ES-I3 (cell line): Measurements from ENCODE around the gene TMEM269.

Source experiments
- H3K36me3 ChIP-seq: 2 replicates; pipeline ENCODE4 v1.6.1; 2013; ENCODE audit warnings: mild to moderate bottlenecking, low read length, control low read depth, moderate library complexity; ENCODE audit not compliant: insufficient read depth
- H3K4me1 ChIP-seq: 2 replicates; pipeline ENCODE4 v1.6.1; 2013; ENCODE audit warnings: mild to moderate bottlenecking, control low read depth, low read length; ENCODE audit not compliant: insufficient read depth
- H3K9ac ChIP-seq: 2 replicates; pipeline ENCODE4 v1.6.1; 2013; ENCODE audit warnings: low read depth, mild to moderate bottlenecking, low read length, moderate library complexity
- H3K9me3 ChIP-seq: 2 replicates; pipeline ENCODE4 v1.6.1; 2013; ENCODE audit warnings: mild to moderate bottlenecking, low read length, moderate library complexity; ENCODE audit not compliant: control insufficient read depth, insufficient read depth

The TMEM269 gene

DNA sequence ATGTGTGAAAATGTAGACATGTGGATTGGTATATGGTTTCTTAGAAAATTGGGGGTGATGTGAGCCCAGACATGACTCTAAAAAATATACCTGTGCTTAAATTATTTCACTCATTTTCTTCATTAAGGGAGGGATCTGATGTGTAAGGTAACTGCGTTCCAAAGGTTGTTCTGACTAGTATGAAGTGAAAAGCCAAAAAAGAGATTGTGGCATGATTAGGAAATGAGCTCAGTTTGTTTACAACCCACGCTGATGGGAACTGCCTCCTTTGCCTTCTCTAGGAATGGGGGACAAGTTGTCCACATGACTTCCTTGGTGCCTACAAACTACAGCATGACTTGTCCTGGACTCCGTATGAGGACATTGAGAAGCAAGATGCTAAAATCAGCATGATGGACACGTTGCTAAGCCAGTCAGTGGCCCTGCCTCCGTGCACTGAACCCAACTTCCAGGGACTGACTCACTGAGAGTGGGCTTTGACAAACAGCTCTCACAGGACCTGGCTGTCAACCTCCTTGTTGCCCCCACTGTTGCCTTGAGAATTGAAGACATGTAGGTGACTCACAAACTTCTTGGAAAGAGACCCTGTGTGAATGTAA is 9.8 kb upstream of the TMEM269 start:
- H3K9me3 ChIP-seq, result no peaks in the 10 kb centered on the region
- no peak overlapping the region for H3K9ac ChIP-seq
- H3K4me1 ChIP-seq, result no peaks in the 10 kb centered on the region
- H3K36me3 ChIP-seq, result peaks cover 13% of the 10 kb centered on the region

DNA sequence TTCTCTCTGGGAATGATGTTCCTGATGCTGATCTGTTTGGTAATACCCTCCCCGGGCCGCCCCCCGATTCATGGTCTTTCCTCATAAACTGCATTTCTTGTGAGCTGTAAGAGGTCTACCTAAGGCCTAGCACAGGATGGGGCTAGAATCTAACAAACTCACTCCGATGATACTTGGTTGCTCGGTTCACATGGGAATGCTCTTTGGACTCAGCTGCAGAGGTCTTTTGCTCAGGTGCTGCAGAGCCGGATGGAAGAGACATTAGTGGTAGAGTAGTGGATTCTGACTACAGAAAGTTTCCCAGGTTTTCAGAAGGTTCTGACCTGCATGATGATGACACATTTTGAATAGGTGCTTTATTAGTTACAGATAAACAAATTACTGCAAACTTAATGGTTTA is 8.3 kb upstream of the TMEM269 start:
- Histone ChIP-seq H3K9ac (no peak overlapping the region), H3K36me3 (peaks cover 19% of the 10 kb centered on the region), H3K9me3 (no peaks in the 10 kb centered on the region), H3K4me1 (no peaks in the 10 kb centered on the region)

DNA sequence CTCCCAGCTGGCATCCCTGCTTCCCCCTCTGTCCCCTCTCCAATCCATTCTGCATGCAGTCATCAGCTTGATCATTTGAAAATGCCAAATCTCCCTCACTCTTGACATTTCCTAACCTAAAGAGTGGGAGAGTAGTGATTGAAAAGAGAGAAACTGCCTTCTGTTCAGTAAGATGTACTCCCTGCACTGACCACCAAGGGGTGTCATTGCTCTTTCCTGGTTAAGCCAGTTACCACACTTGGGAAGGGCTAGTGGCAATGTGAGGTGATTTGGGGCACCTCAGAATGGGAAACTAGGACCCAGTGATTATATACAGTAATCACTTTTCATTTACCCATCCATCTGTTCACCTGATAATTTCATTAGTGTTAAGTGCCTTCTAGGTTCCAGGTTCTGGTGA is 6.9 kb upstream of the TMEM269 start:
- no peaks in the 10 kb centered on the region for H3K9me3 ChIP-seq
- H3K9ac ChIP-seq, result no peak overlapping the region

DNA sequence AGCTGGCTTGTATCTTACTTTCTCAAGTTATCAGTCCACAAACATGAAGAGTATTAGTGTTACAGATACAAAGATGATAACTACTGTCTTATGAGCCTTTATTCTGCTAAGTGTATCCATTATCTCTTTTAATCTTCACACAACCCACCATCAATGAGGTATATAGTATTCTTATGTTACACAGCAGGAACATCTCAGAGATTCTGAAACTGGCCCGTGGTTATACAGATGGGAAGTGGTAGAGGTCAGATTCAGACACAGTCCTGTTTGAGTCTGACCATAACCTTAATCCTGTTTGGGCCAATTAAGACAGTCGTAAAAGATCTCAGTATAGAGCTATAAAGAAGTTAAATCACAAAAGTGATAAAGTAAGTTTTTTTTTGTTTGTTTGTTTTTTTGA is 5.1 kb upstream of the TMEM269 start:
- no peak overlapping the region for H3K9ac ChIP-seq
- H3K4me1 ChIP-seq, result no peaks in the 10 kb centered on the region
- no peaks in the 10 kb centered on the region for H3K9me3 ChIP-seq
- H3K36me3 ChIP-seq, result peaks cover 24% of the 10 kb centered on the region

More for the DNA sequence above, 6.9 kb upstream of the TMEM269 start:
- Histone ChIP-seq H3K36me3 (peaks cover 19% of the 10 kb centered on the region), H3K4me1 (no peaks in the 10 kb centered on the region)

DNA sequence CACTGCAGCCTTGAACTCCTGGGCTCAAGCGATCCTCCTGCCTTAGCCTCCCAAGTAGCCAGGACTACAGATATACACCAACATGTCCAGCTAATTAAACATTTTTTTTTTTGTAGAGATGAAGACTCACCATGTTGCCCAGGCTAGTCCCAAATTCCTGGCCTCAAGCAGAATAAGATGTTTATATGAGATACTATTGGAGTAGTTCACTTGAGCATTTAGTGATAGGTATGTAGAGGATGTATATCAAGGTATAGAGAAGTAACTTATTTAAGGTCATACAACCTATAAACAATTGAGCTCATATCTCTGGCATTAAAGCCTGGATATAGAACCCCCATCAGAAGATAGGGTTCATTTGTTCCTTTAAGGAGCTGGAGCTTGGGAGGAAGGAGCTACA is 4.6 kb upstream of the TMEM269 start:
- H3K9me3 ChIP-seq, result no peaks in the 10 kb centered on the region
- no peaks in the 10 kb centered on the region for H3K4me1 ChIP-seq
- peaks cover 24% of the 10 kb centered on the region for H3K36me3 ChIP-seq
- no peak overlapping the region for H3K9ac ChIP-seq

DNA sequence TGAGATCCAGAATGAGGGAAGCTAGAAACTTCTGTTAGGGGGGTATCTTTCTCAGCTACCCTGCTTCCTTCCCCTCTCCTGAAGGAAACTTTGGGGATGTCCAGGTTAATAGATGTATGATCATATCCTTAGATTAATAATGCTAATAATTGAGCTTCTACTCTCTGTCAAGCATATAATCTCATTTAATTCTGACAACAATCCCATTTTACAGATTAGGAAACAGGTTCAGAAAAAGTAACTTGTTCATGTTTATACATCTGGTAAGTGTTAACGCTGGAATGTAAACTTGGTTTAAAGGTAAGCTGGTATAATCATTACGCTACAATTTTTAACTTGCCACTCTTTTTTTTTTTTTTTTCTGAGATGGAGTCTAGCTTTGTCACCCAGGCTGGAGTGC is 1.7 kb upstream of the TMEM269 start:
- Histone ChIP-seq H3K36me3 (peaks cover 19% of the 10 kb centered on the region; the same call in 1 of the 2 replicates), H3K4me1 (no peaks in the 10 kb centered on the region), H3K9me3 (no peaks in the 10 kb centered on the region), H3K9ac (no peak overlapping the region)

DNA sequence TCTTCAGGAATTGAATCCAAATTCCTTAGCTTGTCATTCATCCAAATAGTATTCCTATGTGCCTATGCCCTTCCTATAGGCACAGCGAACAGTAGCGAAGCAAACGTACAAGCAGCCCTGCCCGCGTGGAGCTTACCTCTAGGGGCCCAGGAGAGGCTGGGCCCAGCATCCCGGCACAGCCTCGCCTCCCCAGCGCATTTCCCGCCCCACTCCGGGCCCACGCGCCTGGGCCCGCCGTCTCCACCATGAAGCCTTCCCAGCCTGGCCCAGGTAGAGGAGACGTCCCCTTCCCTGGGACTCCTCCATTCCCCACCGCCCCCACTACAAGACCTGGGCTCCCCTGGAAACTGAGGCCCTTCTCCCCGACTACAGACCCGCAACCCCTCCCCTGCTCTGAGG is 245 bp upstream of the TMEM269 start:
- Histone ChIP-seq H3K9ac (no peak overlapping the region), H3K36me3 (peaks cover 11% of the 10 kb centered on the region; the same call in 1 of the 2 replicates), H3K9me3 (no peaks in the 10 kb centered on the region), H3K4me1 (no peaks in the 10 kb centered on the region)

DNA sequence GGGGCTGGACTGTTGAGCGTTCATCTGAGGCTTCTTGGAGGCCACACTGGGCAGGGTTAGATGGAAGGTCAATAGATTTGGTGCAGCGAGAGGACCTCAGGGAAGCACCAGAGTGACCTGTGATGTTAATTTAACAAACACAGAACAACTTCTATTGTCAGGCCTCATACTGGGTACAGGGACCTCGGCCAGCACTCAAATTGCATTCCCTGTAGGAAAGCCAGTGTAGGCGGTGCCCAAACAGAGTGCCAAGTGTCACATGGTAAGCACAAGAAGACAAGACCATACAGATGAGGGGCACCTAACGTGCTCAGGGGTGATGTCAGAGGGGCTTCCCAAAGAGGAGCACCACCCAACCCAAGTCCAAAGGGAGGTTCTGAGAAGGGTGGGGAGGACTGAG is 1.3 kb downstream of the TMEM269 start:
- Histone ChIP-seq H3K4me1 (no peaks in the 10 kb centered on the region), H3K36me3 (0 out of 2 replicates have a peak, but pooled peaks cover 5% of the 10 kb centered on the region), H3K9me3 (no peaks in the 10 kb centered on the region), H3K9ac (no peak overlapping the region)

DNA sequence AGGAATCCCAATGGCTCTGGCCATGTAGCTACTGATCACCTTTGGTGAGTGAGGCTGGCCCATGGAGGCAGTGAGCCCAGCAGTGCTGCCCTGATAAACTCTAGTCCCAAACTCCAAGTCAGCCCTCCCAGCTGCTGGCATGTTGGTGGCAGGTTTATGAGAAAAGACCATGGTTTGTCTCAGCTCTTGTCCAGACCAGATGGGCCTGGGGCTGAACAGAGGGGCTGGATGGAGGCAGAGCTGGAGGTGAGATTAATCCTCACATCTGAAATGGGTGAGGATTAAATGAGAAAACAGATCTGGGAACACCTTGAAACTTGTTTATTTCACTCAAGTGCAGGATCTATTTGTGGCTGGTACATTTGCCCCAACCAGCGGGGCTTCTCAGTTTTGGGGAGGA is 3.2 kb downstream of the TMEM269 start:
- Histone ChIP-seq H3K36me3 (0 out of 2 replicates have a peak, but pooled peaks cover 5% of the 10 kb centered on the region), H3K9ac (no peak overlapping the region)

DNA sequence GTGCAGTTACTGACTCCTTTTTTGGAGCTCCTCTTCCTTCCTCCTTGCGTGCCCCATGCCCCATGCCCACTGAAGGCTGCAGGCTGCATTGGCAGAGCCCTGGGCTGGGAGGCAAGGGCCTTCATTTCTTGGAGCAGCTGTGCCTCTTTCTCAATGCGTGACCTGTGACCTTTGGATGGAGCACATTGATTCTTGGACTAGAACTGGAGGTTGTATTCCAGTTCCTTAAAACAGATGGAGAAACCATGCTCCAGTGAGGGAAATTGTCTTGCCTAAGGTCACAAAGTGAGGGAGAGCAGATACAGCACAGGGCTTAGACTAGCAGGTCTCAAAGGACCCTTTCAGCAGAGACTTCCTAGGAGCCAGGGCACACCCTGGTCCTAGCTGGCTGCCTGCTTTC is 9.0 kb downstream of the TMEM269 start:
- Histone ChIP-seq H3K4me1 (no peaks in the 10 kb centered on the region), H3K9ac (no peak overlapping the region), H3K9me3 (no peaks in the 10 kb centered on the region), H3K36me3 (no peaks in the 10 kb centered on the region)

More for the DNA sequence above, 3.2 kb downstream of the TMEM269 start:
- H3K9me3 ChIP-seq, result no peaks in the 10 kb centered on the region
- no peaks in the 10 kb centered on the region for H3K4me1 ChIP-seq

DNA sequence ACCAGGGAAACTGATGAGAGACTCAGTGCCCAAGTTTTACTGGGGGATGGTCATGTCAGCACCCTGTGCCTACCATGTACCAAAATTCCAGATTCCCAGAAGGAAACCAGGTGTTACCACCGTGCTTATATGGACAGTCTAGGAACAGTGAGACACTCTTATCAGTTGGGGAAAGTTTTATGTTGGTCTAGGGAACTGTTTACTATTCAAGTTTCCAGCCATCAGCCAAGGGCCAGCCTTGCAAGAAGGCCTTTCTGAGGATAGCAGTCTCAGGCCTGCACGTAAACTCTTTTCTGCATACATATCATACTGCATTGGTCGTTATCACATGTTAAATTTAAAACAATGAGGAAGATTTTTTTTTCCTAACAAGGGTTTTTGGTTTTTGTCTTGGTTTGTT is 12.6 kb downstream of the TMEM269 start:
- H3K9me3 ChIP-seq, result no peaks in the 10 kb centered on the region
- H3K4me1 ChIP-seq, result no peaks in the 10 kb centered on the region
- no peaks in the 10 kb centered on the region for H3K36me3 ChIP-seq
- no peak overlapping the region for H3K9ac ChIP-seq

DNA sequence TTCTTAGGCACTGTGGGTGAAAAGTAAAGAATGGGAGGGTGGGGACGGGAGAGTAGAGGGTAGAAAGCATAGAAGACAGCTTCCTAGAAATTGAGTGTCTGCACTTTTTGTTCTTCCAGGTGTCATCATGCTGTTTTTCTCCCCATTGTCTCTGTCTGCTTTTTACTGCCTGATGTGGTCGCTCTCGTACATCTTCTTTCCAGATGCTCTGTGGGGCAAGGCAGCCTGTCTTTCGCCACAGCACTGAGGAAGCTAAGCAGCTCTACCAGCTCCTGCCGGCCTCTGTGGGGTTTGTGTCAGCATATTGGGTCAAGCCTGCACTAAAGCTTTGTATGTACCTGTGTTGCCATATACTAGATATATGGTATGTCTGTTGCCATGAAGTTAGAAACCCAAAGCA is 13.2 kb downstream of the TMEM269 start:
- H3K4me1 ChIP-seq, result no peaks in the 10 kb centered on the region
- no peaks in the 10 kb centered on the region for H3K9me3 ChIP-seq
- H3K9ac ChIP-seq, result no peak overlapping the region
- H3K36me3 ChIP-seq, result no peaks in the 10 kb centered on the region

DNA sequence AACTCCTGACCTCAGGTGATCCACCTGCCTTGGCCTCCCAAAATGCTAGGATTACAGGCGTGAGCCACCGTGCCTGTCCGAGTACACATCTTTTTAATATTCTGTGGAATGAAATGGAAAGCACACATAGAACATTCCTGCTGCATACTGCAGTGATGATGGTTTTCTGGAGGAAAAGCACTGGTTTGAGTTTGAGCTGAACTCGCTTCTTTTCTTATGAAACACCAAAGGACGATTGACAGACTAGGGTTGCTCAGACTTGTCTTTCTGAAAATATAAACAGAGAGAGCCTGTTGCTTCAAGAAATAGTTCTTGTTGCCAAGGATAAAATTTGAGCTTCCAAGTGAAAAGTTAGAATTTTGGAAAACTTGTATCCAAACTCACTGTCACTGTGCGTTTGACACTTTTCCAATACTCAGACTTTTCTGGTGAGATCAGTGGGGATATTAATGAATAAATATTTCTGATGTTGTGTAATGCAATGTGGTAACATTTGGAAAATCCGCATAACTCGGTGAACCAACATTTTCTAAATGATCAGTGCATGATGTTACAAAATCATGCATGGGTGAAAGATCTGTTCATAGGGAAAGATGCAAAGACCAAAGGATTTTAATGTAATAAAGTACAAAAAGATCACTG is 17.2 kb downstream of the TMEM269 start:
- Histone ChIP-seq H3K9ac (no peak overlapping the region), H3K9me3 (no peaks in the 10 kb centered on the region; the same call in 1 of the 2 replicates), H3K36me3 (no peaks in the 10 kb centered on the region), H3K4me1 (no peaks in the 10 kb centered on the region; the same call in 1 of the 2 replicates)

DNA sequence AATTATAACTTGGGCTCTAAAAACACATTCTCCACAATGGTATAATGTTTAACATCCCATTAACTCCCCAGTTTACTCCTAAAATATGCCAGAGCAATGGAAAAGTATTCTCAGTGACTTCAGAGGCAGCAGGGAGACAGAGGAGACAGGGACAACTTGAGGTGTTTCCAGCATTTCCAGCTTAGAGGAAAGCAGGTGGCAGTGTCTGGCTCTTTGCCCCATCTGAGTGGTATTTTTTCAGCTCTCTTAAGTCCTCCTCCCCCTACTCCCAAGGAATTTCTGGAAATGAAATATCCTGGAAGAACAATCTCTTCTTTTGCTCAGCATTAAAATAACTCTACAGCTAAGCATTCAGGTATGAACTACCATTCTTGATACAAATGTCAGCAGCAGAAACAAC is 21.4 kb downstream of the TMEM269 start:
- no peaks in the 10 kb centered on the region for H3K36me3 ChIP-seq
- no peaks in the 10 kb centered on the region; the same call in 1 of the 2 replicates for H3K9me3 ChIP-seq
- no peak overlapping the region for H3K9ac ChIP-seq
- no peaks in the 10 kb centered on the region; the same call in 1 of the 2 replicates for H3K4me1 ChIP-seq

DNA sequence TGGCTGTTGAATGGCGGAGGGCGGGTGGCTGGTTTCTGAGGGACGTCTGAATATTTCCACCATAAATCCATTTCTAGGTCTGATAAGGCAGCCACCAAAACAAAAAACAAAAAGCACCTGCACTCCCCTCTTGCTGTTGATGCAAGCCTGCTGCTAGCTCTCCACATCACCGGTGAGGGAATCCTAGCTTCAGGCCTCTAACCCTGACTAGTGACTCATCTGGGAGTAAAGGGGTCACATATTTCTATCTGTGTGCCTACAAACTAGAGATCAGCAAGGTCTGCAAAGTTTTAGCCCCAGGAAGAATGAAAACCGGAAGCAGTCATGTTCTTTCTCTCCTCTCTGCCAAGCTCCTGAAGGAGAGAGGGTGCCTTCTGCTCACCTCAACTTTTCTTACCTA is 21.8 kb downstream of the TMEM269 start:
- Histone ChIP-seq H3K4me1 (no peaks in the 10 kb centered on the region; the same call in 1 of the 2 replicates), H3K36me3 (no peaks in the 10 kb centered on the region), H3K9ac (no peak overlapping the region), H3K9me3 (no peaks in the 10 kb centered on the region; the same call in 1 of the 2 replicates)
